HG02938 (cell line): ENCODE results near the gene ANP32A.

ENCODE experiments used
- ATAC-seq: cut with Tn5 transposase; IDR thresholded peaks from one replicate; pipeline ENCODE4 v1.9.1; 2021; ENCODE audit warnings: mild to moderate bottlenecking, moderate library complexity; ENCODE audit not compliant: unreplicated experiment

The ANP32A gene

GRCh38 chr15:68784206-68784605, 36.5 kb downstream of the ANP32A start:
- ATAC-seq: no peak

DNA sequence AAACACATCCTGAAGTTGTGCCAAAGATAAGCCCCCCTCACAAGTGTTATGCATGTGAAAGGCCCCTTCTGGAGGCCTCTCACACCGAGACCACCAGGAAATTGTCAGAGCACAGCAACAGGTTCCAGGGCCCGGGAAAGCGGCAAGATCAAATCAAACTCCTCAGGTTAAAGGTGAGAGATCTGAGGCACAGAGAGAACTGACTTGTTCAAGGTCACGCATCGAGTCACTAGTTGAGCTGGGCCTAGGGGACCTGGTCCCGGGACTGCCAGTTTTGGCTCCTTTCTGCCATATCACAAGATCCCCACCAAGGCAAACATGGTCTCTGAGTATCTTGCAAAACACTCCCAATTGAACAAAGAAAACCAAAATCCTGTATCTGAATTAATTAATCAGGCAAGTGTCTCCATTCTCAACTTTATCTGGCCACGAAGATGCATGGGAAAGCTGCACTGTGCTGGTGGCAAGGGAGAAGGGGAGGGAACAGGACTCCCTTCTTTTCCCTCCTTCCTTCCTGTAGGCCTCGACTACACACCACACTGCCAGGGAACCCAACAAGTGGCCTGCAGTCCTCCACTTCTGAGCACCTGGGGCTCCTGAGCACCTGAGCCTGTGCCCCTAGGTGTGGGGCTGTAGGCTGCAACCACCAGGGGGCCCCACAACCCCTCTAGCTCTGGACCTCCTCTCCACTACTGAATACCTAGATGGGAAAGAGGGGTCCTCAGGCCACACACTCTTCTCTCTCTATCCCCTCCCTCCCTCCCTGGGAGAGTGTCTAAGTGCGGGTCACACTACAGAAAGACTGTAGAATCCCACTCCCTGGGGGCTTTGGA, 37.3 kb downstream of the ANP32A start:
- no peak for ATAC-seq

DNA sequence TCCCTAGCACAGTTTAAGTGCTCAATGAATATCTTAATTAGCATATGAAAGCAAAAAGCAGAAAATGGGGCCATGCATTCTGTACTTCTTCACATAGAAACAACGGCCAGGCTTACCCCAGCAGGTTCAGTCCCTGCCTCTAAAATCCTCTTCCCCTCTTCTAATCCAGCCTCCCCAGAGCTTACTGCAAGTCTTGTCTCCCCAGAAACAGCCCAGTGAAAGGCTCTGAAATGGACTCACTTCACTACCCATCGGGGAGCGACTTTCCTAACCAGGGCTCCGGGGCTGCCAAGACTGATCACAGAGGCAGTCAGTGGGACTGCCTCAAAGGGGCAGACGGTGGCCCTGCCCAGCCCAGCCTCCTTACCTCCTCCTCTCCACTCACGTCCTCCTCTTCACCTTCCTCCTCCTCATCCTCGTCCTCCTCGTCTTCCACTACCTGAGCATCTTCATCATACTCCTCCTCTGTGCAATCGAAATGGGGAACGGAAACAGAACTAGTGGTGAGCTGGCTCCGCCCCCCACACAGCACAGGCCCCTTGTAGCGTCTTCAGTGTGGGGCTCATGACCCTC, 38.0 kb downstream of the ANP32A start:
- ATAC-seq: no peak

GRCh38 chr15:68781766-68782588, 38.7 kb downstream of the ANP32A start:
- no peak for ATAC-seq

DNA sequence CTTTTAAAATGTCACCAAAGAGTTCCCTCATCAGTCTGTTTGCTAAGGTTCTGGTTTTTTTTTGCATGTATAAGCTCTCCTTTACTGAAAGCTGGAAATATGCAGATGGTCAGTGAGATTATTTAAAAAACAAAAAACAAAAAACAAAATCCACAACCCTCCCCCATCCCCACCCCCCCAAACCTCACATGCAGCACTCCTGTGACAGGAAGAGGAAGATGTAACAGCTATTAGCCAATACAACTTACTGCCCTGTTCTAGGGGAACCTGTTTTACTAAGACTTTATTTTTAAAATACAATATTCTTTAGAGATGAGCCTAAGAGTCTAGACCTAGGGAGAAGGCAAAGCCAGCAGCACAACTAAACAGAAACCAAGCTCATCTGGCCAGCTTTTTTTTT, 39.5 kb downstream of the ANP32A start:
- ATAC-seq: no peak

GRCh38 chr15:68778876-68779275, 41.8 kb downstream of the ANP32A start:
- no peak for ATAC-seq

GRCh38 chr15:68776477-68777270, 44.0 kb downstream of the ANP32A start:
- no peak for ATAC-seq

GRCh38 chr15:68775671-68776476, 44.8 kb downstream of the ANP32A start:
- ATAC-seq: no peak

- ATAC-seq: no peak
Measured at GRCh38 chr15:68775236-68775577, 45.5 kb downstream of the ANP32A start.

- no peak for ATAC-seq
Measured at GRCh38 chr15:68774521-68775235, 46.0 kb downstream of the ANP32A start.

DNA sequence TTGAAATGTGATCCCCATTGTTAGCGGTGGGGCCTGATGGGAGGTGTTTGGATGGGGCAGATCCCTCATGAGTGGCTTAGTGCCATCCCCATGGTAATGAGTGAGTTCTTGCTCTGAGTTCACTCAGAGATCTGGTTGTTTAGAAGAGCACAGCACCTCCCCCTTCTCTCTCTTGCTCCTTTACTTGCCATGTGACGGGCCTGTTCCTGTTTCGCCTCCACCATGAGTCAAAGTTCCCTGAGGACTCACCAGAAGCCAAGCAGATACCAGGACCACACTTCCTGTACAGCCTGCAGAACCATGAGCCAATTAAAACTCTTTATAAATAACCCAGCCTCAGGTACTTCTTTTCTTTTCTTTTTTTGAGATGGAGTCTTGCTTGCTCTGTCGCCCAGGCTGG, 46.6 kb downstream of the ANP32A start:
- ATAC-seq: no peak

- no peak for ATAC-seq
Measured at GRCh38 chr15:68773036-68773435, 47.7 kb downstream of the ANP32A start.

DNA sequence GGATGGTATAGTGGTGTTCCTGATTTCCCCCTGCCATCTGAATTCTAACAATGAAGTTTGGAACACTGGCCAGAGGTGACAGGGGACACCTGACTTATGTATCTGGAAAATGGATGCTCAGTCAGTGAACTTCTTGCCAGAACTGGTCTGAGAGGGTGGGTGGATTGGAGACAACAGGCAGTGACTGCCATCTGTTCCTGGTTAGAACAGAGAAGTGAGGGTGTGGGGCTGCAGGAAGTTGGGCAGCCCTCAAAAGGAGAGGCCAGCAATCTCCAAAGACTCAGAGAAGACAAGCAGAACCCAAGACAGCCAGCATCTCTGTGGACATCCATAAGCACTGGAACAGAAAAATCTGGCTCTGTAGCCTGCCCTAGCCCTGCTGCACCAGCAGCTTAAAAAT, 50.5 kb downstream of the ANP32A start:
- no peak for ATAC-seq

DNA sequence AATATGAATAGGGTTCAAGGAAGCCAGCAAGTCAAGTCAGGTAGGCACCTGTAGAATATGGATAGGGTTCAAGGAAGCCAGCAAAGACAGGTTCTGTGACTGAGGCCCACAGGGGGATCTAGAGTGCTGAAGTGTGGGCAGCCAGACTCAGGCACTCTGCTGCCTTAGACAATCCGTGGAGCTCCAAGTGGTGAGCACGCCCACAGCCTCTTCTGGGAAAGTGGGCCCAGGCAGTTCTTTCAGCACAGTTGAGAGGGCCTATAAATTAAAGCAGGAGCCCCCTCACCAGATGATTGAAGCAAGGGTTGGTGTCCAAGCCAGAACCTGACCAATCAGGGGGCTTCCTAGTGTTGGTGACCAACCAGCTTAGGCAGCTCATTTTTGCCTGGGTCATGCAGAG, 51.0 kb downstream of the ANP32A start:
- no peak for ATAC-seq

- ATAC-seq: no peak
Measured at GRCh38 chr15:68768321-68768720, 52.4 kb downstream of the ANP32A start.

GRCh38 chr15:68767833-68768232, 52.9 kb downstream of the ANP32A start:
- no peak for ATAC-seq

DNA sequence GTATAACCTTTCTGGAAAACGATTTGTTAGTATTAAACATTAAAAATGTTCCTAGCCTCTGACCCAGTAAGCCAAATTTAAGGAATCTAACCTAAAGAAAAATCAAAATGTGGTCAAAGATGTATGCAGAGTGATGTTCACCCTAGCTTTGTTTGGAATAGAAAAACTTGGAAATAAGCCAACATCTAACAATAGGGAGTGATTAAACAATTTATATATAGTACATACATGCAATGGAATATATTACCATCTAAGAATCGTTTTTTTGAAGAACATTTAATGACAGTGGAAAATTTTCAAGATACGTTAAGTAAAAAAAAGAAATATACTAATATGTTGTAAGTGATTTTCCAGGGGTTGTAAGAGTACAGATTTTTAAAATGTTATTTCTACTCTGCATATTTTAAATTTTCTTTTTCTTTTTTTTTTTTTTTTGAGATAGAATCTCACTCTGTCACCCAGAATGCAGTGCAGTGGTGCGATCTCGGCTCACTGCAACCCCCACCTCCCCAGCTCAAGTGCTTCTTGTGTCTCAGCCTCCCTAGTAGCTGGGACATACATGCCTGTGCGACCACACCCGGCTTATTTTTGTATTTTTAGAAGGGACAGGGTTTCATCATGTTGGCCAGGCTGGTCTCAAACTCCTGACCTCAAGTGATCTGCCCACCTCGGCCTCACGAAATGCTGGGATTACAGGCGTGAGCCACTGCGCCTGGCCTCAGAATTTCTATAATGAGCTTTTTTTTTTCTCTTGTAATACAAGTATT, 54.9 kb downstream of the ANP32A start:
- no peak for ATAC-seq

DNA sequence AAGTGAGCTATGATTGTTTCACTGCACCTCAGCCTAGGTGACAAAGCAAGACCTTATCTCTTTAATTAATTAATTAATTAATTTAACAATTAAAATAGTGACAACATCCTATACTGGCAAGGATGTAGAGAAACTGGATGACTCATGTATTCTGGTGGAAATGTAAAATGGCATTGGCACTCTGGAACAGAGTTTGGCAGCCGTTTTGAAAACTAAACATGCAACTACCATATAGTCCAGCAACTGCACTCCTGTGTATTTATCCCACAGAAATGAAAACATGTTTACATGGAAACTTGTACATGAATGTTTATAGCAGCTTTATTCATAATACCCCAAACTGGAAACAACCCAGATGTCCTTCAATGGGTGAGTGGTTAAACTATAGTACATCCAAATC, 56.6 kb downstream of the ANP32A start:
- no peak for ATAC-seq

DNA sequence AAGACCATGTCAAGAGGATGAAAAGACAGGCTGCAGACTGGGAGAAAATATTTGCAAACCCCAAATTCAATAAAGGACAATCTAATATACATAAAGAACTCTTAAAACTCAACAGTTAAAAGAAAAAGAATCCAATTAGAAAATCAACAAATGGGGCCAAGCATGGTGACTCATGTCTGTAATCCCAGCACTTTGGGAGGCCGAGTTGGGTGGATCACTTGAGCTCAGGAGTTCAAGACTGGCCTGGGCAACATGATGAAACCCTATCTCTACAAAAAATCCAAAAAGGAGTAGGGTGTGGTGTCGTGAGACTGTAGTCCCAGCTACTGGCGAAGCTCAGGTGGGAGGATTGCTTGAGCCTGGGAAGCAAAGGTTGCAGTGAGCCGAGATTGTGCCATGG, 57.6 kb downstream of the ANP32A start:
- ATAC-seq: no peak
